ENCODE data around the gene REC114.
"Not testable (repeated sequence)": the region's sequence is repeated elsewhere in the genome, so short reads cannot be mapped to it uniquely, and the experiment has no call there.

The REC114 gene, protein sequence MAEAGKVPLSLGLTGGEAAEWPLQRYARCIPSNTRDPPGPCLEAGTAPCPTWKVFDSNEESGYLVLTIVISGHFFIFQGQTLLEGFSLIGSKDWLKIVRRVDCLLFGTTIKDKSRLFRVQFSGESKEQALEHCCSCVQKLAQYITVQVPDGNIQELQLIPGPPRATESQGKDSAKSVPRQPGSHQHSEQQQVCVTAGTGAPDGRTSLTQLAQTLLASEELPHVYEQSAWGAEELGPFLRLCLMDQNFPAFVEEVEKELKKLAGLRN

DNA sequence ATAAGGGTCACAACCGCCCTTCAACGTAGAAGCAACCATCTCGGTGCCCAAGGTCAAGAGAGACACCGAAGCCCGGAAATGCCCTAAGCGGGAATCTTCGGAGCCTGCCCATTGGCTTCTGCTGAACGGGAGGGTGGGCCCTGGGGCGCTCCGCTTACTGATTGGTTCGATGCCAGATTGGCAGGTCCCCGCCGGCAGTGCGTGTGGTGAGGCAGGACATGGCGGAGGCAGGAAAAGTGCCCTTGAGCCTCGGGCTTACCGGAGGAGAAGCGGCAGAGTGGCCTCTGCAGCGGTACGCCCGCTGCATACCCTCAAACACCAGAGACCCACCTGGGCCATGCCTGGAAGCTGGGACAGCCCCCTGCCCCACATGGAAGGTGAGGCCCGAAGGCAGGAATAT lies at the start of gene REC114:
REC114 (plus strand) TSS at position 197 of the 400 bp plus-strand sequence; CDS start at position 219, 22 bp downstream.
- DNase-seq (ENCODE audit: low read depth), result no peak

DNA sequence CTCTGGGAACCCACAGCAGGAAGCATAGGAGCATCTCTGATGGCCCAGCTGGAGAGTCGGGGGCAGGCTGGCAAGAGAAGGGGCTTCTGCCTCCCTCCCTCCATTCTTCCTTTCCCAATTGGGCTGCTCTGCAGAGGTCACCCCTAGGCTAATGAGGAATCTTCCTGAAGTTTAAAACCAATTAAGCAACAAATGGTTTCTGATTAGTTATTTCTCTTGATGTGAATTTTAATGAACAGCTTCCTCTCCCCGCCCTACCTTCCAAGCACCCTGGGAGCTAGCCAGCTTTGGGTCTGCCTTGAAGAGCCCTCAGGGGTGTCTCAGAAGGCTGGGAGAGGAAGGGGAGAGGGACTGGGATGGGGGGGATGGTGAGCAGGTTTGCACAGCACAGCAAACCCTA lies 49.6 kb upstream of the REC114 start:
- no peak for DNase-seq (ENCODE audit: low read depth)

DNA sequence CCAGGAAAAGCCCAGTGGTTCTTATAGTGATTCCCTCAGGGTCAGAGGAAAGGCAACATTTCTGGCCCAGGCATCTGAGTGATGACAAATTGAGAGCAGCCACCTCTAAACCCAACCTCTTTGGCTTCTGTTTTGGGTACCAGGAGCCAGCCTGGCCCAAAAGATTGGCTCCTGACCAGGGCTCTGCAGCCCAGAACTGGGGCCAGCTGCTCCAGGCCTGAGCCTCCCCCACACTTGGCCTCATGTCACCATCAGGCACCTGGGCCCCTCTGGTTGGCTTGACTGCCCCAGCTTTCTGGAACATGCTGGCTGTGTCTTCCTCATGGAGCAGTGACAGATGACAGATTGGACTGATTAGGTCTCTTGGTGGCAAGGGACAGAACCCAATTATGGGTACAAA lies 48.2 kb upstream of the REC114 start:
- DNase-seq (ENCODE audit: low read depth), result no peak

DNA sequence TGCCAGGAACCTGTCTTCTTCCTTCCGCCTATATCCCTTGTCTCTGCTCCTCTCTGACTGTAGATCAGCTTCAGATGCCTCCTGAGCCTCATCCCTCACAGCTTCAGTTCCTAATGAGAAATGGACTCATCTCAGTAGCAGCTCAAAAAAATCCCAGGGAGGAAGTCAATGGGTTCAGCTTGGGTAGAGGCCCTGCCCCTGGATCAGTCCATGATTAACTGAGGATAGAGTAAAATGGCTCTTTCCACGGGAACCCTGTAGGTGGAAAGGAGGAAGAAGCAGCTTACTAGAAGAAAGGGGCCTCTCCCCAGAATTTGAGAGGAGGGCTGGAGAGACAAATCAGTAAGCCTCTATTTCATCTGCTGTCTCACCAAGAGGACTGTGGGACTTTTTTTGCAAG lies 47.3 kb upstream of the REC114 start:
- no peak for DNase-seq (ENCODE audit: low read depth)

DNA sequence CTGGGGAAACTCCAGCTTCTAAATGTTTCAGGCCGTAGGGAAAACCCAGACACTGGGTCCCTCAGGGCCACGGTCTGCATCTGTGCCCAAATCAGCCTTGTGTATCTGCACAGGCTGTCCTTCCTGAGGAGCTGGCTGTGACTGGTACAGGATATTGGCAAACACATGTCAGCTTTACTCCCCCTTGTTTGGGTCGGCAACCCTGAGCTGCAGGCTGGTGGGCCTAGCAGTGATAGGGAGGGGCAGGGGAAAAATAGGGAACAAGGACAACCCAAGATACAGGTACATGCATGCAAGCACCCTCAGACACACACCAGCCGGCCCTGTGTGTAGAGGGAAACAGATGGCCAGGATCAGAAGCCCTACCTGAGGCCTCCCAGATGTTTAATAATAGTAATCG lies 45.5 kb upstream of the REC114 start:
- DNase-seq (ENCODE audit: low read depth), result no peak

DNA sequence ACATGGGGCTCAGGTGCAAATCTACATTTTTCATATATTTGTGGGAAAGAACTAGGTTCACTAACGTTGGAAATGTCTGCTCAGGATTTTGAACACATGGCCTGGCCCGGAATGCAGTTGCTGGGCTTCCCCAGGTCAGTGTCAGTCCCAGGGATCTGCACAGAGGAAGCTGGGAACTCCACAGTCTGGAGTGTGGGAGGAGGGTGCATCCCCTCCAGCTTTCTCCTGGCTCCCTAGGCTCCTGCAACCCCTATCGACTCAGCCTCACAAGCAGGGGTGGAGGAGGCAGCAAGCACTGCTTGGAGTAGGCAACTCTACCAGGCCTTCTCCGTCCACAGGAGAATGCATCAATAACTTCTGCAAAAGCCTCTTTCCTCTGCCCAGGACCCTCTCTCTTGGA lies 44.1 kb upstream of the REC114 start:
- no peak for DNase-seq (ENCODE audit: low read depth)

DNA sequence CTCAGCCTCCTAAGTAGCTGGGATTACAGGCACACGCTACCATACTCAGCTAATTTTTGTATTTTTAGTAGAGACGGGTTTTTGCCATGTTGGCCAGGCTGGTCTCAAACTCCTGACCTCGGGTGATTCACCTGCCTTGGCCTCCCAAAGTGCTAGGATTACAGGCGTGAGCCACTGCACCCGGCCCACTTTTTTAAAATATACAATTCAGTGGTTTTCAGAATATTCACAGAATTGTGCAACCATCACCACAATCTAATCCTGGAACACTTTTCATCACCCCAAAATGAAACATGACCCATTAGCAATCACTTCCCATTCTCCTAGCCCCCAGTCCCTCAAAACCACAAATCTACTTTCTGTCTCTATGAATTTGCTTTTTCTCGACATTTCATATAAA lies 42.7 kb upstream of the REC114 start:
- not testable (repeated sequence) for DNase-seq (ENCODE audit: low read depth)

DNA sequence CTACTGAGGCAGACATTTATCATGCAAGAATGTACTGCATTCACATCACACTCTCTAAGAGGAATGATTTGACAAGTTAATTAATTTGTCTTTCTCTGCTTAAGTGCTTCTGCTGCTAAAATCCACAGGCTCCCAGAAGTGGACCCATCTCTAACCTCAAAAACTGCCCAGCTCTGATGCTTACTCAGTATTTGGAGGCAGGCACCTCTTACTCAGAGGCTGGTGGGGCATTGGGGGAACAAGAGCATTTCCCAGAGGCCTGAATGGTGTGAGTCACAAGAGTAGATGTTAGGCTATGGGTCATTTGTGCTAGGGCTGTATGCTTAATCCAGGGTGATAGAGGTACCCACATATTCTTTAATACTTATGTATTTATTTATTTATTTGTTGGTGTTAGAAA lies 39.8 kb upstream of the REC114 start:
- no peak for DNase-seq (ENCODE audit: low read depth)

DNA sequence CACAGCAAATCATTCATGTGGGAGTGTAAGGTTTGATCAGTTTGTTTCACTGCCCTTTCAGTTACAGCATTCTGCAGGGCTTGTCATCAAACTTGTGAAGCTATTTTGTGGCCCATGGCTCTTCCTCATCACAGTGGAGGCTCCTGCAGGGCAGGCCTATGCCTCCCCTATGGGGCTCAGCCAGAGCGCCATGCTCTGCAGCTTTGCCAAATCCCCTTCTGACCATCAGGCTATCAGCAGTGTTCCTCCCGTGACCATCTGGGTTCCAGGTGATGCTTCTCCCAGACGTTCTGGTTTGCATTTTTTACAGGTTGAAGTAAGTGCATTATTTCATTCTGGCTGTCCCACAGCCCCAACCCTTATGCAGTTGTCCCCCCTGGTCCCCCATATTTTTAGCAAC lies 28.1 kb upstream of the REC114 start:
- no peak for DNase-seq (ENCODE audit: low read depth)

DNA sequence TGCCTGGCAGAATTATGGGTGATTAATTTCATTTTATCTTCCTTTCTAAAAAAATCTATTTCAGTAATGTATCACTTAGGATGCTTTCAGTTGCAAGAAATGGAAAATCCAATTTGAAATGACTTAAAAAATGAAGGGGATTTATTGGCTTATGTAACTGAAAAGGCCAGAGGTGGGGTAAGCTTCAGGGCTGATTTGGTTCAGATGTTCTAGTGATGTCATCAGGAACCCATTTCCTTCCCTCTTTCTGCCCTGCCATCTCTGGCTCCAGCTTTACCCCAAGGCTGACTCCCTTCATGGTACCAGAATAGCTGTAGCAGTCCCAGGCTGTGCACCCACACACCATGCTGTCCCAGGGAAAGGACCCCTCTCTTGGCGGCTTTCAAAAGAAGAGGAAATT lies 18.5 kb upstream of the REC114 start:
- no peak for DNase-seq (ENCODE audit: low read depth)

DNA sequence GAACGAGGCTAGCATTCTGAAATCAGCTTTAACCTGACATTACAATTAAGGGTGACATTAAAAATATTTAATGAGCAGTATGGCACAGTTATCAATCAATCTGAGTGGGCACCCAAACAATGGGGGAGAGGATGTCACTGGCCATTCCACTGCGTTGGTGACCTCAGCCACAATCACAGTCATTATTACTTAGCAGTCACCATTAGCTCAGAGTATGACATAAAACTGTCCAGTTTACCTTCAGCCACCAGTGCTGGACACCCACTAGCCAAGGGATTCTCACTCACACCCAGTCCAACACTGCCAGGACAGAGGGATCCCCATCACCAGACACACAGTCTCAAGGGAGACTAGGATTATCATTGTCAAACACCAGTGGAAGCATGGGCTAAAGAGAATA lies 17.5 kb upstream of the REC114 start:
- no peak for DNase-seq (ENCODE audit: low read depth)

DNA sequence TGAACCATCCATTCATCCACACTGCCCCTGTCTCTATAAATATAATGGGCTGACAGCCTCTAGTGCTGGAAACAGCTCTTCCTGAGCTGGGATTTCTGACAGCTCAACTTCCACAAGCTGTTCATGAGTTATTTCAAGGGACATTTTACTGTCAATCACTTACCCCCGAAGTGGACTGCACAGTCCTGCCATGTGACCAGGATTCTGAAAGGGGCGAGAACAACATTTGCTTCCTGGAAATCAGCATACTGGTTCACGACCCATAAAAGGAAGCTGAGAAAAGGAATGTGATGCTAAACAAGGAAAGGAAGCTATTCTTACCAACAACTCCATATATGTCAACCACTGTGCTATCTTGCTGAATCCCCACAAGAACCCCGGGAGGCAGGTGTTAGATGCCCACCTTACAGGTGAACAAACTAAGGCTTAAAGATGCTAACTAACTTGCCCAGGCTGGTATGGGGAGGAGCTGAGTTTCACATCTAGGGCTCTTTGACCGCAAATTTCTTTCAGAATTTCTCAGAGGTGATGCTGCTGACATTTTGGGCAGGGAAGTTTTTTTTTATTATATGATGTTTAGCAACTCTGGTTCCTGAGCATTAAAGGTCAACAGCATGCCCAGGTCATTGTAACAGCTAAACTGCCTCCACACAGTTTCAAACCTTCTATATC lies 16.5 kb upstream of the REC114 start:
- no peak for DNase-seq (ENCODE audit: low read depth)

DNA sequence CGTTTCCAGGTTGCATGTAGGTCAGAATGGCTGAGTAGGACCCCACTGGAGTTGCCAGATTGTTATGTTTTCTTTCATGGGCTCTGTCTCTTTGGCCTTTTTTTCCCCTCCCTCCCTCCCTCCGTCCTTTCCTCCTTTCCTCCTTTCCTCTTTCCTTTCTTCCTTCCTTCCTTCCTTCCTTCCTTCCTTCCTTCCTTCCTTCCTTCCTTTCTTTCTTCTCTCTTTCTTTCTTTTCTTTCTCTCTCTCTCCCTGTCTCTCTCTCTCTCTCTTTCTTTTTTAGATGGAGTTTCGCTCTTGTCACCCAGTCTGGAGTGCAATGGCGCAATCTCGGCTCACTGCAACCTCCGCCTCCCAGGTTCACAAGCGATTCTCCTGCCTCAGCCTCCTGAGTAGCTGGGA lies 11.6 kb upstream of the REC114 start:
- DNase-seq (ENCODE audit: low read depth), result not testable (repeated sequence)

DNA sequence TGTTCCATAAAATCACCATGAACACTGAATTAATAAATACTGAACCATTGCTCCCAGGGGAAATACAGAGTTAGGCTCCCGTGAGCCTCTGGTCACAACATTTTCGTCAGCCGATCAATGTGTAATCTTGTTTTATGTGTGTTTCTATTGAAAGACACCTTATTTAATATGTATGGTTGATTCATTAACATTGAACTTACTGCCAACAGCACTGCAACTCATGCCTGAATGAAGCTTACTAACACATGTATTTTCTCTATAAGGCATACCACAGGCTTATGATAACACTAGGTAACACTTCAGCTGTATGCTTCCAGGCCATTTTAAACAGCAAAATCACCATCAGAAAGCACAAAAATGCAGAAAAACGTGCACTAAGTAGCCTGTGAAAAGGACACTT lies 9.1 kb upstream of the REC114 start:
- no peak for DNase-seq (ENCODE audit: low read depth)

DNA sequence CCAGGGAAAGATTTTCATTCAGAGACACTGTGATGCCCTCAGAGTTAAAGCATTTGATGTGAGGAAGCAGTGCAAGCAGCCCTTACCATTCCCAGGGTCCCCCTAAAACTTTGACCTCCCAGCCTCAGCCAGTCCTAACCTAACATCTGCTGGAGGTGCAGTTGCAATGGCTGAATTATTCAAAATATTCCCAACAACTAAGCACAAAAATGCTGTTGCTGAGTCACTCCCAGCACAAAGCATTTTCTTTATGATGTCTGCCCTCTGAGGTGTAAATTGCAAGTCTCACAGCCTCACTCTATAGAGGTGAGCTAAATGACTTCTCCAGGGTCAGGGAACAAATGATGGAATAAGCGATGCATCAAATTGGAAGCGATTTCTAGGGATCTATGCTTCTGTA lies 6.4 kb upstream of the REC114 start:
- DNase-seq (ENCODE audit: low read depth), result no peak

DNA sequence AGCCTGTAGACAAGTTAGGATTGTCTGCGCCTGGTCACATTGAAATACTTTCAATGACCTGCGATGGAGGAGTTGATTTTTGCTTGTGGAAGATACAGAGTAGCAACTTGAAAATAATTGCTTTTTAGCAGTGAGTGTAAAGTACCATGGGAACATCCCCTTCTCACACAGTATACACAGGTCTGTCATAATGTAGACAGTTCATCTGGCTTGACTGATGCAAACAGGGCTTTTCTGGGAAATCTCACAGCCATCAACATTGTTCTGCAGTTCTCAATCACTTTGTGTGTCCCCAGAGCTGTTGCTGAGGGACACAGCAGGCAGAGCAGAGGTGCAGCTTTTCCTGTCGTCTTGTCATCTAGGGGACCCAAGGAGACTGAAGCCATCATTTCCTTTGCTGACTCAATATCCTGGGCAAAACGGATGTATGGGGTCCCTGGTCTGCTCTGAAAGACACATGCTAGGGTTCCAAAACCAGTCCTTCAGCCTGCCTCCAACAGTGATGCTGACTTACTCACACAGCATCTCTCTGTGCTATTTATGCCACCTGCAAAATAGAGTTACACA lies 5.3 kb upstream of the REC114 start:
- DNase-seq (ENCODE audit: low read depth), result no peak

DNA sequence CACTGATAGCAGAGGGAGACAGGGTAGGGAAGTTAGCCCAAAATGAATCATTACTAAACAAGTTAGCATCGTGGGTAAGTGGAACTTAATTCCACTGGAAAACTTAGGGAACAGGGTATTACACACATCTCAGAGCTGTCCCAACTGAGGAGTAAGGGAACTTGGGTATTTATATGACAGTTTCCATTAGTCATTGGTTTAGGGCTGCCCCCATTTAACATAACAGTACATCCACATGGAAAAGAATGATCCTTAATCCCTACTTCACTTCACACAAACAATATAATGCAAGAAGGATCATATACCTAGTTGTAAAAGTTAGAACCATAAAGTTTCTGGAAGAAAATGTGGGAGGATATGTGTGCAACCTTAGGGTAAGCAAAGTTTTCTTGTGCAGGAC lies 4.3 kb upstream of the REC114 start:
- no peak for DNase-seq (ENCODE audit: low read depth)

DNA sequence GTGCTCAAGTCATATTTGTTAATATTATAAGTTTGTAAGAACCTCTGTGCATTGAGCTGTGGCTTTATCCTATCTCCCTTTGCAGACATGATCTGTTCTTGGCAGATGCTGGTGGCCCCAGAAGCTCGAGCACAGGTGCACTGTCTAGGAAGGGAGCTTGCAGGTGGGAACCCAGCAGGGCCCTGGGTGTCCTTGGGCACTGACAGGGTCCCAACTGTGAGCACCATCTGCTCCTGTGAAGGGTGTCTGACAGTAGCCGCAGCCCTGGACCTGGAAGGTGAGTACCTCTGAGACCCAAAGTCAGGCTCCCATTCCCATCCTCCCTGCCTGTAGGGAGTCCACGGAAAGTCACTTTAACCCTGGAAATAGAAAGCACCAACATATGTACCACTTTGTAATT lies 2.4 kb upstream of the REC114 start:
- no peak for DNase-seq (ENCODE audit: low read depth)

DNA sequence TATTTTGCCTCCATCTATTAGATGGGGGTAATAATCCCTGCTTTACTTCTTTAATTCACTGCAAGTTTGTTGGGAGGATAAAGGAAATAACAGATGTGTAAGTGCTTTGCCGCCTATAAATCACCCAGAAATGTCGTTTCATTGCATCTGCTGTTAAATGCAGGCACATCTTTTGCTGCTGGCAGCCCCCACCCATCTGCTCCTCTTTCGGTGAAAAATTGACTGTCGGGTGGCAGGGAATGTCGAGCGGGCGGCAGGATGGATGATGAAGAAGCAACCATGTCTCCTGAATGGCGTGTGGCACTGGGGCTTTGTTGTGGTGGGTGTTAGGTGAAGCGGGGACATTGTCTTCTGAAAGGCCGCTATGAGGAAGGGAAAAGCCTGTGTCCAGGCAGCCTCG lies 543 bp upstream of the REC114 start:
- no peak for DNase-seq (ENCODE audit: low read depth)

DNA sequence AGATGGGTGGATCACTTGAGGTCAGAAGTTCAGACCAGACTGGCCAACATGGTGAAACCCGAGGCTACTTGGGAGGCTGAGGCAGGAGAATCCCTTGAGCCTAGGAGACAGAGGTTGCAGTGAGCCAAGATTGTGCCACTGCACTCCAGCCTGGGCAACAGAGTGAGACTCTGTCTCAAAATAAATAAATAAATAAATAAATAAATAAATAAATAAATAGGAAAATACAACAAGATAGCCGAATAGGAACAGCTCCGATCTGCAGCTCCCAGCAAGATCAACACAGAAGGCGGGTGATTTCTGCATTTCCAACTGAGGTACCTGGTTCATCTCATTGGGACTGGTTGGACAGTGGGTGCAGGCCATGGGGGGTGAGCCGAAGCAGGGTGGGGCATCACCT lies 4.5 kb downstream of the REC114 start:
- not testable (repeated sequence) for DNase-seq (ENCODE audit: low read depth)

DNA sequence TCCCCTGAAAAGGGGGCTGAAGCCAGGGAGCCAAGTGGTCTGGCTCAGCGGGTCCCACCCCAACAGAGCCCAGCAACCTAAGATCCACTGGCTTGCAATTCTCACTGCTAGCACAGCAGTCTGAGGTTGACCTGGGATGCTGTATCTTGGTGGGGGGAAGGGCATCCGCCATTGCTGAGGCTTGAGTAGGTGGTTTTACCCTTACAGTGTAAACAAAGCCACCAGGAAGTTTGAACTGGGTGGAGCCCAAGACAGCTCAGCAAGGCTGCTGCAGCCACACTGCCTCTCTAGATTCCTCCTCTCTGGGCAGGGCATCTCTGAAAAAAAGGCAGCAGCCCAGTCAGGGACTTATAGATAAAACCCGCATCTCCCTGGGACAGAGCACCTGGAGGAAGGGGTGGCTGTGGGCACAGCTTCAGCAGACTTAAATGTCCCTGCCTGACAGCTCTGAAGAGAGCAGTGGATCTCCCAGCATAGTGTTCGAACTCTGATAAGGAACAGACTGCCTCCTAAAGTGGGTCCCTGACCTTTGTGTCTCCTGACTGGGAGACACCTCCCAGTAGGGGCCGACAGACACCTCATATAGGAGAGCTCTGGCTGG lies 5.3 kb downstream of the REC114 start:
- DNase-seq (ENCODE audit: low read depth), result not testable (repeated sequence)

DNA sequence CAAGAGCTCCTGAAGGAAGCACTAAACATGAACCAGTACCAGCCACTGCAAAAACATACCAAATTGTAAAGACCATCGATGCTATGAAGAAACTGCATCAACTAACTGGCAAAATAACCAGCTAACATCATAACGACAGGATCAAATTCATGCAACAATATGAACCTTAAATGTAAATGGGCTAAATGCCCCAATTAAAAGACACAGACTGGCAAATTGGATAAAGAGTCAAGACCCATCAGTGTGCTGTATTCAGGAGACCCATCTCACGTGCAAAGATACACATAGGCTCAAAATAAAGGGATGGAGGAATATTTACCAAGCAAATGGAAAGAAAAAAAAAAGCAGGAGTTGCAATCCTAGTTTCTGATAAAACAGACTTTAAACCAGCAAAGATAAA lies 7.0 kb downstream of the REC114 start:
- DNase-seq (ENCODE audit: low read depth), result not testable (repeated sequence)

DNA sequence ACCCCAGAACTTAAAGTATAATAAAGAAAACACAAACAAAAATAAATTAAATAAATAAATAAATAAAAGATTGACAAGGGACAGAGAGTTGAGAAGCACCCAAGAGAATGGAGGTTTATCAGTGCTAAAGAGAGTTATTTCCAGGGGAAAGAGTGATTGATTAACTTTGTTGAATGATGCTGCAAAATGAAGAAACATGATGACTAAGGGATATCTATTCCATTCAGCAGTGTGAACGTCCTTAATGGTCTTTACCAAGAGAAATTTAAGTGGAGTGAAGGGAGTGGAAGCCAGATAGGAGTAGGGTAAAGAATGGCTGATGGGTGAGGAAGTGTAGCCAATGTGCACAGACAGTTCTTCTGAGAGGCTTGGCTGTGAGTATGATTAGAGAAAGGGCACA lies 11.1 kb downstream of the REC114 start:
- DNase-seq (ENCODE audit: low read depth), result no peak

Data from stimulated activated CD4-positive, alpha-beta T cell treated with anti-CD3 and anti-CD28 coated beads, Interleukin-2, amount 100 ng/mL, for 4 hours (primary cell).